PC-9 (cell line): Measurements from ENCODE around the gene POLRMT. TPM values are rescaled to one million over a fixed set of nuclear protein-coding genes. Genes with fewer than 3 reads are reported as not detected.

Source experiments
- BruUV-seq: library from RNA; stranded (reverse); fragments of 400-500 nt; replicated peaks from 2 replicates; lab custom pipeline; 2021; lab: Mats Ljungman, UMichigan
- CTCF ChIA-PET: fragments of 300-600 bp; sonication (Branson Sonifier 250); formaldehyde crosslinking; loops from one replicate; lab custom pipeline; 2022; ENCODE audit warnings: antibody characterized with exemption; lab: Charles Lee
- POLR2A ChIA-PET: fragments of 300-600 bp; sonication (Branson Sonifier 250); formaldehyde crosslinking; loops from one replicate; lab custom pipeline; 2022; ENCODE audit warnings: antibody characterized with exemption; ENCODE audit not compliant: unreplicated experiment; lab: Charles Lee
- DNase-seq, 2 experiments: peaks; one replicate each; pipeline versions ENCODE4 v3.0.0 to v3.0.0-alpha.2; 2015 to 2022; ENCODE audit warnings: mixed read lengths in 1 of 2
- H2AFZ ChIP-seq: fragments of 200-600 bp; sonication (generic); 2 replicates; pipeline ENCODE4 v1.8.1; 2017; ENCODE audit warnings: antibody characterized with exemption
- H3F3A ChIP-seq: fragments of 200-600 bp; sonication (generic); 2 replicates; pipeline ENCODE4 v1.8.1; 2017; ENCODE audit warnings: antibody characterized with exemption, mild to moderate bottlenecking, low read depth; ENCODE audit not compliant: insufficient read depth
- H3K27ac ChIP-seq: fragments of 200-600 bp; sonication (generic); 2 replicates; pipeline ENCODE4 v1.6.1; 2016; ENCODE audit warnings: mixed run types
- H3K27me3 ChIP-seq: fragments of 200-600 bp; sonication (generic); 2 replicates; pipeline ENCODE4 v1.6.1; 2016; ENCODE audit warnings: low read depth, mixed run types; ENCODE audit not compliant: insufficient read depth
- H3K36me3 ChIP-seq: fragments of 200-600 bp; sonication (generic); 2 replicates; pipeline ENCODE4 v1.6.1; 2016; ENCODE audit warnings: low read depth, mixed run types
- H3K4me1 ChIP-seq: fragments of 200-600 bp; sonication (generic); replicated peaks from 2 replicates; pipeline ENCODE4 v1.6.1; 2016; ENCODE audit warnings: mixed run types; ENCODE audit not compliant: insufficient read depth
- H3K4me2 ChIP-seq: fragments of 200-600 bp; sonication (generic); 2 replicates; pipeline ENCODE4 v1.6.1; 2017; ENCODE audit warnings: mixed run types
- H3K4me3 ChIP-seq: fragments of 200-600 bp; sonication (generic); 2 replicates; pipeline ENCODE4 v1.6.1; 2016; ENCODE audit warnings: mixed run types
- H3K79me2 ChIP-seq: fragments of 200-600 bp; sonication (generic); 2 replicates; pipeline ENCODE4 v1.6.1; 2017; ENCODE audit warnings: low read depth, mixed run types
- H3K9me2 ChIP-seq: fragments of 200-600 bp; sonication (generic); 2 replicates; pipeline ENCODE4 v1.8.1; 2017; ENCODE audit warnings: mild to moderate bottlenecking; ENCODE audit not compliant: insufficient read depth
- H3K9me3 ChIP-seq: fragments of 200-600 bp; sonication (generic); 2 replicates; pipeline ENCODE4 v1.8.1; 2016; ENCODE audit warnings: low read depth; ENCODE audit not compliant: insufficient read depth
- H4K20me1 ChIP-seq: fragments of 200-600 bp; sonication (generic); 2 replicates; pipeline ENCODE4 v1.8.1; 2017; ENCODE audit not compliant: insufficient read depth
- CTCF ChIP-seq: fragments of 200-600 bp; sonication (generic); conservative IDR thresholded peaks from 2 replicates; pipeline ENCODE4 v1.6.1; 2017; ENCODE audit warnings: mixed run types, antibody characterized with exemption, mild to moderate bottlenecking, moderate library complexity
- EZH2 ChIP-seq: fragments of 200-600 bp; sonication (generic); IDR thresholded peaks from 2 replicates; pipeline ENCODE4 v1.8.0; 2017; ENCODE audit warnings: antibody characterized with exemption, low read depth
- intact Hi-C: fragments of 100-400 bp; cut with micrococcal nuclease; formaldehyde crosslinking; loops from one replicate; pipeline ENCODE4 v1.10.0; 2022; ENCODE audit not compliant: unreplicated experiment
- total RNA-seq: library from RNA; stranded (reverse); gene quantifications from 2 replicates; pipeline ENCODE4 v1.2.3, GENCODE V29; 2021

The POLRMT gene
- total RNA-seq, 1 experiment from 2014 or later: 46.4 TPM

- no peak overlapping the region for H3K4me2 ChIP-seq
- H3K27me3 ChIP-seq: no peaks in the 10 kb centered on the region
- no peaks in the 10 kb centered on the region for H3K9me2 ChIP-seq
- H3K27ac ChIP-seq: no peak overlapping the region
- no TSS peak for BruUV-seq
- no peak overlapping the region for H2AFZ ChIP-seq
- no peaks in the 10 kb centered on the region for H3K4me1 ChIP-seq
- H3K36me3 ChIP-seq: no peaks in the 10 kb centered on the region
- no peak for DNase-seq
- ChIA-PET POLR2A (interaction anchor here (0.6 kb wide), 1 partner anchor 64 kb away, joined by 4 read pairs; no protein-coding TSS in a partner anchor), CTCF (interaction anchor here (0.6 kb wide), 1 partner anchor 12 kb away, joined by 3 read pairs; no protein-coding TSS in a partner anchor)
- peaks cover 33% of the 10 kb centered on the region for H4K20me1 ChIP-seq
- H3K9me3 ChIP-seq: no peaks in the 10 kb centered on the region
- TF ChIP-seq EZH2: no peak
- no peak for TF ChIP-seq CTCF
- no peak overlapping the region for H3K4me3 ChIP-seq
- H3F3A ChIP-seq: peaks cover 6% of the 10 kb centered on the region; the same call in 1 of the 2 replicates
- H3K79me2 ChIP-seq: peaks cover 21% of the 10 kb centered on the region
- intact Hi-C loops: no loop called here
These were observed 15.8 kb upstream of the POLRMT start for GRCh38 chr19:648904-649801.

GRCh38 chr19:648305-648704, 15.0 kb upstream of the POLRMT start:
- intact Hi-C loops: no loop called here
- Histone ChIP-seq H3K27me3 (no peaks in the 10 kb centered on the region), H3F3A (peaks cover 6% of the 10 kb centered on the region; the same call in 1 of the 2 replicates), H3K79me2 (peaks cover 12% of the 10 kb centered on the region), H3K36me3 (no peaks in the 10 kb centered on the region), H3K4me1 (no peaks in the 10 kb centered on the region), H3K27ac (no peak overlapping the region), H3K9me3 (no peaks in the 10 kb centered on the region), H3K4me3 (no peak overlapping the region), H3K4me2 (no peak overlapping the region), H2AFZ (no peak overlapping the region), H4K20me1 (peaks cover 25% of the 10 kb centered on the region), H3K9me2 (no peaks in the 10 kb centered on the region)
- TF ChIP-seq EZH2 (no peak), CTCF (no peak)
- no TSS peak for BruUV-seq
- ChIA-PET POLR2A (no interaction called here), CTCF (no interaction called here)
- DNase-seq: no peak

GRCh38 chr19:647566-648284, 14.4 kb upstream of the POLRMT start:
- H3K9me2 ChIP-seq: no peaks in the 10 kb centered on the region
- H3K27me3 ChIP-seq: no peaks in the 10 kb centered on the region
- BruUV-seq: TSS peak; percentile 47
- H3K4me1 ChIP-seq: no peaks in the 10 kb centered on the region
- no peak overlapping the region for H3K4me3 ChIP-seq
- ChIA-PET CTCF (no interaction called here), POLR2A (no interaction called here)
- H3K9me3 ChIP-seq: no peaks in the 10 kb centered on the region
- H3F3A ChIP-seq: peaks cover 6% of the 10 kb centered on the region; the same call in 1 of the 2 replicates
- intact Hi-C loops: no loop called here
- TF ChIP-seq EZH2 (no peak), CTCF (no peak)
- H3K36me3 ChIP-seq: no peaks in the 10 kb centered on the region
- H3K27ac ChIP-seq: no peak overlapping the region
- H3K79me2 ChIP-seq: peaks cover 6% of the 10 kb centered on the region
- peaks cover 19% of the 10 kb centered on the region for H4K20me1 ChIP-seq
- no peak overlapping the region for H3K4me2 ChIP-seq
- H2AFZ ChIP-seq: no peak overlapping the region
- no peak for DNase-seq
